Trophoblast cell (in vitro differentiated cells and primary cell): ENCODE measurements around the gene ITGA11.

Experiments
- DNase-seq, 2 donors: peaks; one replicate each; pipeline ENCODE4 v3.0.0-alpha.2; 2016
- H2AFZ ChIP-seq: 2 replicates; pipeline ENCODE4 v1.6.1; 2013; ENCODE audit warnings: low read length, moderate library complexity, mild to moderate bottlenecking; ENCODE audit not compliant: insufficient read depth, poor library complexity
- H2AK5ac ChIP-seq: 2 replicates; pipeline ENCODE4 v1.6.1; 2013; ENCODE audit warnings: mild to moderate bottlenecking, low read length
- H2BK120ac ChIP-seq: 2 replicates; pipeline ENCODE4 v1.6.1; 2013; ENCODE audit warnings: low read length, mild to moderate bottlenecking, moderate library complexity; ENCODE audit not compliant: insufficient read depth, poor library complexity
- H2BK12ac ChIP-seq: 2 replicates; pipeline ENCODE4 v1.6.1; 2013; ENCODE audit warnings: mild to moderate bottlenecking, low read length, moderate library complexity
- H2BK5ac ChIP-seq: 2 replicates; pipeline ENCODE4 v1.6.1; 2013; ENCODE audit warnings: low read length, low read depth, moderate library complexity, mild to moderate bottlenecking; ENCODE audit not compliant: poor library complexity
- H3K14ac ChIP-seq: 2 replicates; pipeline ENCODE4 v1.6.1; 2013; ENCODE audit warnings: mild to moderate bottlenecking, low read length
- H3K18ac ChIP-seq: 2 replicates; pipeline ENCODE4 v1.6.1; 2013; ENCODE audit warnings: mild to moderate bottlenecking, low read length
- H3K23ac ChIP-seq: 2 replicates; pipeline ENCODE4 v1.6.1; 2013; ENCODE audit warnings: low read length
- H3K27ac ChIP-seq: 2 replicates; pipeline ENCODE4 v1.5.1; 2013; ENCODE audit warnings: low read depth, mild to moderate bottlenecking, inconsistent platforms, low read length, moderate library complexity
- H3K27me3 ChIP-seq: 2 replicates; pipeline ENCODE4 v1.6.1; 2013; ENCODE audit warnings: inconsistent platforms, mild to moderate bottlenecking, low read length, moderate library complexity; ENCODE audit not compliant: insufficient read depth
- H3K36me3 ChIP-seq, 2 experiments: 1 replicate in 1 of 2; 2 replicates in 1 of 2; pipeline ENCODE4 v1.6.1; 2013; ENCODE audit warnings: low read length in 2 of 2, mild to moderate bottlenecking in 2 of 2, moderate library complexity in 1 of 2; ENCODE audit not compliant: insufficient read depth in 2 of 2, control insufficient read depth in 1 of 2
- H3K4ac ChIP-seq: 2 replicates; pipeline ENCODE4 v1.6.1; 2013; ENCODE audit warnings: low read depth, mild to moderate bottlenecking, low read length, moderate library complexity
- H3K4me1 ChIP-seq, 2 experiments: 1 replicate in 1 of 2; 2 replicates in 1 of 2; pipeline ENCODE4 v1.6.1; 2013; ENCODE audit warnings: low read length in 2 of 2, mild to moderate bottlenecking in 2 of 2, moderate library complexity in 1 of 2; ENCODE audit not compliant: insufficient read depth in 2 of 2, control insufficient read depth in 1 of 2
- H3K4me2 ChIP-seq: 2 replicates; pipeline ENCODE4 v1.6.1; 2013; ENCODE audit warnings: inconsistent platforms, mild to moderate bottlenecking, low read length, moderate library complexity
- H3K4me3 ChIP-seq: 2 replicates; pipeline ENCODE4 v1.5.1; 2013; ENCODE audit warnings: mild to moderate bottlenecking, low read depth, low read length, inconsistent platforms
- H3K79me1 ChIP-seq: one replicate; pipeline ENCODE4 v1.6.1; 2013; ENCODE audit warnings: low read length
- H3K79me2 ChIP-seq: 2 replicates; pipeline ENCODE4 v1.6.1; 2013; ENCODE audit warnings: low read length, mild to moderate bottlenecking; ENCODE audit not compliant: control insufficient read depth, insufficient read depth, poor library complexity
- H3K9ac ChIP-seq: 2 replicates; pipeline ENCODE4 v1.6.1; 2013; ENCODE audit warnings: mild to moderate bottlenecking, low read length
- H3K9me3 ChIP-seq: 2 replicates; pipeline ENCODE4 v1.6.1; 2013; ENCODE audit warnings: low read depth, mild to moderate bottlenecking, control low read depth, inconsistent platforms, low read length; ENCODE audit not compliant: insufficient read depth
- H4K12ac ChIP-seq: 2 replicates; pipeline ENCODE4 v1.6.1; 2013; ENCODE audit warnings: low read depth, mild to moderate bottlenecking, low read length, moderate library complexity
- H4K8ac ChIP-seq: 2 replicates; pipeline ENCODE4 v1.6.1; 2013; ENCODE audit warnings: low read depth, mild to moderate bottlenecking, low read length, moderate library complexity
- H4K91ac ChIP-seq: one replicate; pipeline ENCODE4 v1.6.1; 2013; ENCODE audit warnings: low read depth, mild to moderate bottlenecking, low read length, moderate library complexity
- WGBS: extraction: QIAGEN DNeasy Blood & Tissue Kit; methylation state at CpG from one replicate; pipeline ENCODE4 v1.1.7; 2013; ENCODE audit warnings: missing lambda C conversion rate; ENCODE audit not compliant: insufficient read length, insufficient coverage; ENCODE audit errors: extremely low coverage; 5-methylcytosine and 5-hydroxymethylcytosine counted together

Gene ITGA11

GRCh38 chr15:68286256-68286655, 145.7 kb downstream of the ITGA11 start:
- peaks cover 14 to 20% of the 10 kb centered on the region in 2 experiments for H3K36me3 ChIP-seq
- no CpG with 5 or more reads among the region's 5 CpGs for WGBS
- H2BK5ac ChIP-seq, result no peak overlapping the region
- H3K79me2 ChIP-seq, result peaks cover 5% of the 10 kb centered on the region
- peaks cover 0 to 2% of the 10 kb centered on the region in 2 experiments for H3K4me1 ChIP-seq
- H2AFZ ChIP-seq, result no peak overlapping the region
- no peak overlapping the region for H2BK120ac ChIP-seq
- H3K14ac ChIP-seq, result no peak overlapping the region
- no peak overlapping the region for H2BK12ac ChIP-seq
- H3K79me1 ChIP-seq, result no peaks in the 10 kb centered on the region
- no peak overlapping the region for H3K27ac ChIP-seq
- no peak overlapping the region for H4K91ac ChIP-seq
- H2AK5ac ChIP-seq, result no peak overlapping the region
- no peak overlapping the region for H3K18ac ChIP-seq
- peak overlapping the region; percentile 86 for H3K4ac ChIP-seq
- no peak overlapping the region for H4K12ac ChIP-seq
- no peak overlapping the region for H3K4me2 ChIP-seq
- H3K23ac ChIP-seq, result no peak overlapping the region
- H3K27me3 ChIP-seq, result no peaks in the 10 kb centered on the region
- DNase-seq, result no peak
- no peak overlapping the region for H4K8ac ChIP-seq
- H3K9ac ChIP-seq, result no peak overlapping the region
- H3K4me3 ChIP-seq, result no peak overlapping the region
- peaks cover 2% of the 10 kb centered on the region for H3K9me3 ChIP-seq

GRCh38 chr15:68285259-68285980, 146.5 kb downstream of the ITGA11 start:
- Histone ChIP-seq H3K79me1 (no peaks in the 10 kb centered on the region), H3K9ac (no peak overlapping the region), H3K36me3 (peaks cover 11 to 14% of the 10 kb centered on the region in 2 experiments), H2BK12ac (no peak overlapping the region), H3K27me3 (no peaks in the 10 kb centered on the region), H4K12ac (no peak overlapping the region), H4K8ac (no peak overlapping the region), H3K14ac (no peak overlapping the region), H3K4me2 (no peak overlapping the region), H3K27ac (no peak overlapping the region), H2BK5ac (no peak overlapping the region), H4K91ac (no peak overlapping the region), H2AFZ (no peak overlapping the region), H3K4me1 (peaks cover 0 to 2% of the 10 kb centered on the region in 2 experiments), H3K4ac (peak overlapping the region; percentile 79), H3K9me3 (peaks cover 2% of the 10 kb centered on the region), H2AK5ac (no peak overlapping the region), H3K18ac (no peak overlapping the region), H3K79me2 (peaks cover 6% of the 10 kb centered on the region), H3K23ac (no peak overlapping the region), H2BK120ac (no peak overlapping the region), H3K4me3 (no peak overlapping the region)
- no peak for DNase-seq
- WGBS, result no CpG with 5 or more reads among the region's 5 CpGs

- Histone ChIP-seq H3K4me2 (no peak overlapping the region), H4K12ac (no peak overlapping the region), H3K4ac (peak overlapping the region; percentile 47), H3K9ac (no peak overlapping the region), H3K4me1 (peaks cover 0 to 2% of the 10 kb centered on the region in 2 experiments), H3K27ac (no peak overlapping the region), H3K36me3 (peaks cover 8 to 9% of the 10 kb centered on the region in 2 experiments), H3K27me3 (no peaks in the 10 kb centered on the region), H3K4me3 (no peak overlapping the region), H2AK5ac (no peak overlapping the region), H3K14ac (no peak overlapping the region), H2BK120ac (no peak overlapping the region), H3K18ac (no peak overlapping the region), H4K8ac (no peak overlapping the region), H3K9me3 (peaks cover 2% of the 10 kb centered on the region), H3K79me2 (peaks cover 7% of the 10 kb centered on the region), H2BK5ac (no peak overlapping the region), H2BK12ac (no peak overlapping the region), H4K91ac (no peak overlapping the region), H3K23ac (no peak overlapping the region), H3K79me1 (no peaks in the 10 kb centered on the region), H2AFZ (no peak overlapping the region)
- no CpG with 5 or more reads among the region's 7 CpGs for WGBS
- DNase-seq, result no peak
Observed at GRCh38 chr15:68284616-68285258, 147.2 kb downstream of the ITGA11 start.

GRCh38 chr15:68283401-68283800, 148.6 kb downstream of the ITGA11 start:
- Histone ChIP-seq H3K27me3 (no peaks in the 10 kb centered on the region), H3K4ac (peak overlapping the region; percentile 98), H4K12ac (no peak overlapping the region), H3K36me3 (peaks cover 4 to 7% of the 10 kb centered on the region in 2 experiments), H3K9me3 (peaks cover 2% of the 10 kb centered on the region), H3K79me2 (peaks cover 12% of the 10 kb centered on the region), H2BK5ac (no peak overlapping the region), H3K4me1 (peaks cover 0 to 4% of the 10 kb centered on the region in 2 experiments), H3K9ac (no peak overlapping the region), H3K18ac (no peak overlapping the region), H3K4me3 (no peak overlapping the region), H3K79me1 (peaks cover 2% of the 10 kb centered on the region), H2BK120ac (no peak overlapping the region), H3K4me2 (no peak overlapping the region), H3K27ac (no peak overlapping the region), H4K8ac (no peak overlapping the region), H2AFZ (no peak overlapping the region), H4K91ac (no peak overlapping the region), H2AK5ac (no peak overlapping the region), H2BK12ac (no peak overlapping the region), H3K23ac (no peak overlapping the region), H3K14ac (no peak overlapping the region)
- WGBS, result no CpG with 5 or more reads among the region's 2 CpGs
- DNase-seq, result no peak
